Measurements from ENCODE around the gene NMT1. TPM values are rescaled to one million over a fixed set of nuclear protein-coding genes. Genes with fewer than 3 reads are reported as not detected.
A peak's percentile ranks its signal among the peaks of the same experiment; 100 is the strongest.

Gene NMT1
- total RNA-seq, 1 donor from 2014 or later, result 98.8 TPM

DNA sequence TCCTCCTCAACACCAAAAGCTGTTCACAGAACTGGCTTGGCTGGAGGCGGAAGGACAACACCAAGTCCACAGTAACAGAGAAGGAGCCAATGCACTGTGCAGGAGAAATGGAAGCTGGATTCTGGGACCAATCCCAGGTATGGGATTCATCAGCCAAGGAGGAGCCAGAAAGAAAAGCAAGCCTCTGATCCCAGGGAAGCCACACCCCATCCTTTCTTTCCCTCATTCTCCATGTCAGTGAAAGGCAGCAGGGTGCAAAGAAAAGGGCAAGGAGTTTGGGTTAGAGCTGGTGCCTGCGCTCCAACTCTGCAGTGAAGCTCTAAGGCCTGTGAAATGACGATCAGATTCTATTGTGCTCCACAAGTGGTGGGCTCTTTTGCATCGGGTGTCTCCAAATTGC is 20.7 kb upstream of the NMT1 start:
- no peaks in the 10 kb centered on the region for H3K27me3 Mint-ChIP-seq
- DNase-seq (ENCODE audit: extremely low spot score, unreplicated experiment), result no peak
- no peak overlapping the region for H3K4me3 Mint-ChIP-seq
- no peaks in the 10 kb centered on the region for H3K9me3 Mint-ChIP-seq
- no peaks in the 10 kb centered on the region for H3K36me3 Mint-ChIP-seq
- H3K4me1 Mint-ChIP-seq (ENCODE audit: unreplicated experiment), result peaks cover 40% of the 10 kb centered on the region
- H3K27ac Mint-ChIP-seq, result no peak overlapping the region
- no peak for TF ChIP-seq CTCF (conservative IDR thresholded peaks at IDR 0.05)

- H3K36me3 Mint-ChIP-seq, result peaks cover 7% of the 10 kb centered on the region
- TF ChIP-seq CTCF (conservative IDR thresholded peaks at IDR 0.05), result no peak
- H3K4me3 Mint-ChIP-seq, result no peak overlapping the region
- no peak for DNase-seq (ENCODE audit: extremely low spot score, unreplicated experiment)
- no peaks in the 10 kb centered on the region for H3K9me3 Mint-ChIP-seq
- no peaks in the 10 kb centered on the region for H3K27me3 Mint-ChIP-seq
- peaks cover 41% of the 10 kb centered on the region for H3K4me1 Mint-ChIP-seq (ENCODE audit: unreplicated experiment)
- no peak overlapping the region for H3K27ac Mint-ChIP-seq
These were observed 18.6 kb upstream of the NMT1 start for GRCh38 chr17:45042346-45043120.

DNA sequence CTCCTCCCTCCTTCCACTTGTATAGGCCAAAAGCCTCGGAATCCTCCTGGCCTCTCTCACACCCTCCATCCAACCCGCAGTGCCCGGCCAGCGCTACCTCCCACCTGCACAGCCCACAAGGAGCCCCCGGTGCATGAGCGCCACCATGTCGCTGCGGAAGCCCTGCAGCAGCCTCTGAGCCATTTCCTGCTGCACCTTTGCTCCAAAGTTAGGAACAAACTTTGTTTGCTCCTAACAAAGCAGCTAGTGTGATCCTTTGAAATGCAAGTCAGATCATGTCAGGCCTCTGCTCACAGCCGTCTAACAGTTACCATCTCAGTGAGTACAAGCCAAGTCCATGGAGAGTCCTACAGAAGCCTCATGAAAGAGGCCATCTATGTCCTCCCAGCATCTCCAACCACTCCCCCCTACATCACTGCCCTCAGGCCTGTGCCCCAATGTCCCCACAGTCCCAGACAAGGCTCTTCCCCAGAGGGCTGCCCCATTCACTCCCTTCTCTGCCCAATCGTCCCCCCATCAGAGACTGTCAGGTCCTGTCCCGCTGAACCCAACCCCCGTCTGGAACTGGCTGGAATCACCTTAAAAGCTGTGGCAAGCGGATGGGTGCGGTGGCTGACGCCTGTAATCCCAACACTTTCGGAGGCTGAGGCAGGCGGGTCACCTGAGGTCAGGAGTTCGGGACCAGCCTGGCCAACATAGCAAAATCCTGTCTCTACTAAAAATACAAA is 17.1 kb upstream of the NMT1 start:
- Mint-ChIP-seq H3K4me3 (no peak overlapping the region), H3K9me3 (no peaks in the 10 kb centered on the region), H3K27ac (peak overlapping the region; percentile 52), H3K36me3 (peaks cover 7% of the 10 kb centered on the region), H3K4me1 (ENCODE audit: unreplicated experiment) (peaks cover 34% of the 10 kb centered on the region), H3K27me3 (no peaks in the 10 kb centered on the region)
- DNase-seq (ENCODE audit: extremely low spot score, unreplicated experiment), result no peak
- TF ChIP-seq CTCF (conservative IDR thresholded peaks at IDR 0.05), result no peak

DNA sequence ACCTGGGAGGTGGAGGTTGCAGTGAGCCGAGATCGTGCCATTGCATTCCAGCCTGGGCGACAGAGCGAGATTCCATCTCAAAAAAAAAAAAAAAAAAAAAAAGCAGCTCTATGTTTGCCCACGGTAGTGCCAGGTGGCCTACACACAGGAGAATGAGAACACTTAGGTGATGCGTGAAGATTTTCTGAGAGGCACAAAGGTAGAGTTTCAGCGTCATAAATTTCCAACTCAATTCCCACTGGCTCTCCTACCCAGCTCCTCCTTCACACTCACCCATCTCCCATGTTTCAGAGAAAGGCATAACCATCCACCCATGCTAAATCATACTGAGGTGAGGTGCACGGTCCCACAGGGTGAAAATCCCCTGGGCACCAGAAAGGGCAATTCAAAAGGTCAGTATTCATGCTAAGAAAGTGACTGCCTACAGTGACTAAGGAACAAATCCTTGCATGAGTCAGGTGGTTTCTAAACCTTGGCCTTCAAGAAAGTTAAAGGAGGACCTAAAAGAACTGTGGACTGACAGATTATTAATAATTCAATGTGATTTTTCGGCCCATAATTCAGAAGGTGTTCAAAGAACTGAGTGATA is 14.5 kb upstream of the NMT1 start:
- Mint-ChIP-seq H3K27ac (peak overlapping the region; percentile 96), H3K4me1 (ENCODE audit: unreplicated experiment) (peaks cover 42% of the 10 kb centered on the region), H3K9me3 (no peaks in the 10 kb centered on the region), H3K36me3 (peaks cover 7% of the 10 kb centered on the region), H3K4me3 (peak overlapping the region; percentile 55), H3K27me3 (no peaks in the 10 kb centered on the region)
- DNase-seq (ENCODE audit: extremely low spot score, unreplicated experiment), result no peak
- TF ChIP-seq CTCF (conservative IDR thresholded peaks at IDR 0.05), result no peak

DNA sequence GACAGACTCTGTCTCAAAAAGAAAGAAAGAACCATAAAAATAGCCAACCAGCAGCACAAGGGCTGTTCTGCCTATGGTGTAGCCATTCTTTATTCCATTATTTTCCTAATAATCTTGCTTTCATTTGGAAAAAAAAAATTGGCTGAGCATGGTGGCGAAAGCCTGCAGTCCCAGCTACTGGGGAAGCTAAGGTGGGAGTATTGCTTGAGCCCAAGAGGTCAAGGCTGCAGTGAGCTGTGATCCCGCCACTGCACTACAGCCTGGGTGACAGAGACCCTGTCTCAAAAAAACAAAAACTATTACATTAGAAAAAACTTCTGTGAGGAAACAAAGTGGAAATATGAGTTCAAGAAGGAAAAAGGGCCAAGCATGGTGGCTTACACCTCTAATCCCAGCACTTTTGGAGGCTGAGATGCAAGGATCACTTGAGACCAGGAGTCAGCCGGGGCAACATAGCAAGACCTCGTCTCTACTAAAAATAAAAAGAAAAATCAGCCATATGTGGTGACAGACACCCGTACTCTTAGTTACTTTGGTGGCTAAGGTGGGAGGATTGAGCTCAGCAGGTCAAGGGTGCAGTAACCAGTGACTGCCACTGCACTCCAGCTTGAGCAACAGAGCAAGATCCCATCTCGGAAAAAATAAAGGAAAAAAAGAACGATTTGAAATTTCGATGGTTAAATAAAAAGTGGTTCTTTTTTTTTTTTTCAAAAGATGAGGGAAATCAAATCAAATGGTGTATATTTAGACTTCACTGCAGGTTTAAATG is 12.1 kb upstream of the NMT1 start:
- Mint-ChIP-seq H3K27ac (peak overlapping the region; percentile 55), H3K9me3 (no peaks in the 10 kb centered on the region), H3K27me3 (no peaks in the 10 kb centered on the region)

More for the DNA sequence above, 12.1 kb upstream of the NMT1 start:
- Mint-ChIP-seq H3K36me3 (peaks cover 7% of the 10 kb centered on the region), H3K4me3 (peak overlapping the region; percentile 65), H3K4me1 (ENCODE audit: unreplicated experiment) (peaks cover 28% of the 10 kb centered on the region)
- peak; percentile 70 for TF ChIP-seq CTCF (conservative IDR thresholded peaks at IDR 0.05)
- no peak for DNase-seq (ENCODE audit: extremely low spot score, unreplicated experiment)

All from type B pancreatic cell (in vitro differentiated cells).